ENCODE results near the gene TMEM63C. TPM values are rescaled to one million over a fixed set of nuclear protein-coding genes. Genes with fewer than 3 reads are reported as not detected.

TMEM63C gene
- total RNA-seq, 4 donors from 2014 or later, result 0.13 to 4.1 (median 0.54) TPM

- H3K36me3 ChIP-seq, result no peaks in the 10 kb centered on the region
- H3K4me3 ChIP-seq (replicated peaks in 1 of 3), result no peak overlapping the region
- H3K27ac ChIP-seq, result no peak overlapping the region
- H3K27me3 ChIP-seq, result no peaks in the 10 kb centered on the region
- no peaks in the 10 kb centered on the region for H3K4me1 ChIP-seq
- WGBS, 2 donors, result 82 to 83% methylated on average over 4 of the region's 4 CpGs
- DNase-seq, result no peak
- intact Hi-C loops (cut with DNase I), result no loop called here
- no peaks in the 10 kb centered on the region for H3K9me3 ChIP-seq
- TF ChIP-seq, protein P1, sequence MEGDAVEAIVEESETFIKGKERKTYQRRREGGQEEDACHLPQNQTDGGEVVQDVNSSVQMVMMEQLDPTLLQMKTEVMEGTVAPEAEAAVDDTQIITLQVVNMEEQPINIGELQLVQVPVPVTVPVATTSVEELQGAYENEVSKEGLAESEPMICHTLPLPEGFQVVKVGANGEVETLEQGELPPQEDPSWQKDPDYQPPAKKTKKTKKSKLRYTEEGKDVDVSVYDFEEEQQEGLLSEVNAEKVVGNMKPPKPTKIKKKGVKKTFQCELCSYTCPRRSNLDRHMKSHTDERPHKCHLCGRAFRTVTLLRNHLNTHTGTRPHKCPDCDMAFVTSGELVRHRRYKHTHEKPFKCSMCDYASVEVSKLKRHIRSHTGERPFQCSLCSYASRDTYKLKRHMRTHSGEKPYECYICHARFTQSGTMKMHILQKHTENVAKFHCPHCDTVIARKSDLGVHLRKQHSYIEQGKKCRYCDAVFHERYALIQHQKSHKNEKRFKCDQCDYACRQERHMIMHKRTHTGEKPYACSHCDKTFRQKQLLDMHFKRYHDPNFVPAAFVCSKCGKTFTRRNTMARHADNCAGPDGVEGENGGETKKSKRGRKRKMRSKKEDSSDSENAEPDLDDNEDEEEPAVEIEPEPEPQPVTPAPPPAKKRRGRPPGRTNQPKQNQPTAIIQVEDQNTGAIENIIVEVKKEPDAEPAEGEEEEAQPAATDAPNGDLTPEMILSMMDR (IDR thresholded peaks at IDR 0.05), result no peak
- TF ChIP-seq POLR2A (IDR thresholded peaks at IDR 0.05), result no peak
Measured at GRCh38 chr14:77245820-77246219, 64.2 kb downstream of the TMEM63C start.

GRCh38 chr14:77246784-77247183, 65.2 kb downstream of the TMEM63C start:
- Histone ChIP-seq H3K9me3 (no peaks in the 10 kb centered on the region), H3K27me3 (no peaks in the 10 kb centered on the region), H3K27ac (no peak overlapping the region), H3K4me3 (replicated peaks in 1 of 3) (no peak overlapping the region), H3K4me1 (no peaks in the 10 kb centered on the region), H3K36me3 (no peaks in the 10 kb centered on the region)
- 95 to 98% methylated on average over 1 of the region's 1 CpG for WGBS, 2 donors
- TF ChIP-seq, protein P1 (IDR thresholded peaks at IDR 0.05), result no peak
- no peak for TF ChIP-seq POLR2A (IDR thresholded peaks at IDR 0.05)
- intact Hi-C loops (cut with DNase I), result no loop called here
- no peak for DNase-seq

GRCh38 chr14:77248666-77249065, 67.1 kb downstream of the TMEM63C start:
- intact Hi-C loops (cut with DNase I), result no loop called here
- Histone ChIP-seq H3K27ac (no peak overlapping the region), H3K4me1 (no peaks in the 10 kb centered on the region), H3K36me3 (no peaks in the 10 kb centered on the region), H3K9me3 (no peaks in the 10 kb centered on the region), H3K27me3 (no peaks in the 10 kb centered on the region), H3K4me3 (replicated peaks in 1 of 3) (no peak overlapping the region)
- TF ChIP-seq POLR2A (IDR thresholded peaks at IDR 0.05), result no peak
- TF ChIP-seq, protein P1 (IDR thresholded peaks at IDR 0.05), result no peak
- no peak for DNase-seq
- 89 to 93% methylated on average over 5 to 7 of the region's 7 CpGs for WGBS, 2 donors

DNA sequence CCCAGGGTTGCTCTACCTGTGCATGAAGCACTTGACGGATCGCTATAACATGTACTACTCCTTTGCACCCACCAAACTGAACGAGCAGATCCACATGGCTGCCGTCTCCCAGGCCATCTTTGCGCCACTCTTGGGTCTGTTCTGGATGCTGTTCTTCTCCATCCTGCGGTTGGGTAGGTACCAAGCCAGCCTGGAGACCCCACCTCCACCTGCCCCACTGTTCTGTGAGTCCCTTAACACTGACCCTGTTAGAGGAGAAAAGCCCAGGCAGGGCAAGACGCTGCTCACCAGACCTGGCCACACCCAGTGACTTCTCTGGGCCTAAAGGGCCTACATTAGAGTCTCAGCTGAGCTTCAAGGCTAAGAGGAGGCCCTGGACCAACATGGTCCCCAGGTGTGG, 67.7 kb downstream of the TMEM63C start:
- 91 to 97% methylated on average over 5 to 7 of the region's 7 CpGs for WGBS, 2 donors
- Histone ChIP-seq H3K9me3 (no peaks in the 10 kb centered on the region), H3K27me3 (no peaks in the 10 kb centered on the region), H3K4me3 (replicated peaks in 1 of 3) (no peak overlapping the region), H3K36me3 (no peaks in the 10 kb centered on the region), H3K4me1 (no peaks in the 10 kb centered on the region), H3K27ac (no peak overlapping the region)
- intact Hi-C loops (cut with DNase I), result no loop called here
- DNase-seq, result no peak
- TF ChIP-seq, protein P1 (IDR thresholded peaks at IDR 0.05), result no peak
- TF ChIP-seq POLR2A (IDR thresholded peaks at IDR 0.05), result no peak

DNA sequence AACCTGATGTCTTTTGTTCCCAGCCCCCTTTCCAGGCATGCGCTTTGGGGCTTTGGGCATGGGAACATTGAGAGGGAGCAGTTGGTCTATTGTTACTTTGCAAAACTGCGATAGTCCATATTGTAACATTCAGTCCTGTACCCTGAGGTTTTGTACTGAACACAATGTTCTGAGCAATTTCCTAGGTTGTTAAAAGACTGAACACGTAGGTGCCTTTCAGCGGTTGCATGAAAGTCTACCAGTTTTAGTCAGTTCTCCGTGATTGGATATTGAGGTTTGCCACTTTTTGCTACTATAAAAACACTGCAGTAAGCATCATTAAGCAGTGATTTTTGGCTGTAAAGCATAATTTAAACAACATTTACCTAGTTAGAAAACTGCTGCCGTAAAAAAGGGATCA, 69.3 kb downstream of the TMEM63C start:
- no peak overlapping the region for H3K27ac ChIP-seq

More for the DNA sequence above, 69.3 kb downstream of the TMEM63C start:
- H3K4me1 ChIP-seq, result no peaks in the 10 kb centered on the region
- H3K4me3 ChIP-seq (replicated peaks in 1 of 3), result no peak overlapping the region
- TF ChIP-seq, protein P1 (IDR thresholded peaks at IDR 0.05), result no peak
- TF ChIP-seq POLR2A (IDR thresholded peaks at IDR 0.05), result no peak
- H3K9me3 ChIP-seq, result no peaks in the 10 kb centered on the region
- DNase-seq, result no peak
- no peaks in the 10 kb centered on the region for H3K36me3 ChIP-seq
- 80 to 85% methylated on average over 6 of the region's 6 CpGs for WGBS, 2 donors
- H3K27me3 ChIP-seq, result no peaks in the 10 kb centered on the region
- intact Hi-C loops (cut with DNase I), result no loop called here

All from thyroid gland (tissue), 4 donors.